22Rv1 (cell line): ENCODE measurements around the gene DHX16.

Source experiments
- ZFX ChIP-seq: fragments of 450-650 bp; IDR thresholded peaks from 2 replicates; pipeline ENCODE4 v1.6.1; 2017; ENCODE audit warnings: antibody characterized with exemption, borderline replicate concordance
- TF ChIP-seq, protein P1 (sequence below): fragments of 450-650 bp; IDR thresholded peaks from 2 replicates; pipeline ENCODE4 v1.5.1; 2017; ENCODE audit warnings: mild to moderate bottlenecking

DNA sequence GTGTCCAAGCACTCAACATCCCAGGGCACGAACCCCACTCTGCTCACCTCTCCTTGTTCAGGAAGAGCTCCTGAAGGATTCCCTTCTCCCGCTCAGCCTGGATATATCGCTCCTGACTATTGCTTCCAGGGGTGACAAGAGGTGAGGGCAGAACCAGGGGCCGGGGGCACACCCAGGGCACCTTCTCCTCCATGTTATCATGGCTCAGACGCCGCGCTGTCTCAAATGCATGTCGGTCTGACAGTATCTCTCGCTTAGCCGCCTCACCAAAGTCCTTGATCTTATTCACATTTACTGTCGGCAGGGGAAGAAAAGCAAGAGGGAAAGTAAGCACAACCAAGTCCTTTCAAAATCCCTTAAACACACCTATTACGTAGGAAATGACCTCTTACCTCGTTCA is 68.8 kb downstream of the DHX16 start:
- TF ChIP-seq, protein P1, sequence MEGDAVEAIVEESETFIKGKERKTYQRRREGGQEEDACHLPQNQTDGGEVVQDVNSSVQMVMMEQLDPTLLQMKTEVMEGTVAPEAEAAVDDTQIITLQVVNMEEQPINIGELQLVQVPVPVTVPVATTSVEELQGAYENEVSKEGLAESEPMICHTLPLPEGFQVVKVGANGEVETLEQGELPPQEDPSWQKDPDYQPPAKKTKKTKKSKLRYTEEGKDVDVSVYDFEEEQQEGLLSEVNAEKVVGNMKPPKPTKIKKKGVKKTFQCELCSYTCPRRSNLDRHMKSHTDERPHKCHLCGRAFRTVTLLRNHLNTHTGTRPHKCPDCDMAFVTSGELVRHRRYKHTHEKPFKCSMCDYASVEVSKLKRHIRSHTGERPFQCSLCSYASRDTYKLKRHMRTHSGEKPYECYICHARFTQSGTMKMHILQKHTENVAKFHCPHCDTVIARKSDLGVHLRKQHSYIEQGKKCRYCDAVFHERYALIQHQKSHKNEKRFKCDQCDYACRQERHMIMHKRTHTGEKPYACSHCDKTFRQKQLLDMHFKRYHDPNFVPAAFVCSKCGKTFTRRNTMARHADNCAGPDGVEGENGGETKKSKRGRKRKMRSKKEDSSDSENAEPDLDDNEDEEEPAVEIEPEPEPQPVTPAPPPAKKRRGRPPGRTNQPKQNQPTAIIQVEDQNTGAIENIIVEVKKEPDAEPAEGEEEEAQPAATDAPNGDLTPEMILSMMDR, result no peak
- no peak for TF ChIP-seq ZFX
